HG03342 (cell line): ENCODE measurements around the gene PHYHIPL.

Experiments used
- ATAC-seq: cut with Tn5 transposase; IDR thresholded peaks from one replicate; pipeline ENCODE4 v1.9.1; 2021; ENCODE audit warnings: mild to moderate bottlenecking, moderate library complexity; ENCODE audit not compliant: unreplicated experiment

PHYHIPL gene

DNA sequence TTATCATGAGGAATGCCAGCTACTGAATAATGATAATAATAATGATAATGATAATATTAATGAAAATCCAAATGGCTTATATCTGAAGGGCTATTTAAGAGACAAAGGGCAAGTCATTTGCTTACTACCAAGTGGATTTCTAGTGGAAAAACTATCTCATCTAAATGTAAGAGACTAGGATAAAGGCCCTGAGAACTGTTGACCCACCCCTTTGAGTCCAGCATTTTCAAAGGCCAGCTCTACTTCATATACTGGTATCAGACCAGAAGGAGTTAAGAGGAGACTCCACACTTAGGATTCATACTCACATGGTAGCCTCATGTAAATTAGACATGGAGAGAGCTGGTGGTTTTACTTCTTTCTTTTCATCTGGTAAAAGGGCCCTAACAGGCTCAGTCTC lies 76.0 kb downstream of the PHYHIPL start:
- ATAC-seq: no peak

DNA sequence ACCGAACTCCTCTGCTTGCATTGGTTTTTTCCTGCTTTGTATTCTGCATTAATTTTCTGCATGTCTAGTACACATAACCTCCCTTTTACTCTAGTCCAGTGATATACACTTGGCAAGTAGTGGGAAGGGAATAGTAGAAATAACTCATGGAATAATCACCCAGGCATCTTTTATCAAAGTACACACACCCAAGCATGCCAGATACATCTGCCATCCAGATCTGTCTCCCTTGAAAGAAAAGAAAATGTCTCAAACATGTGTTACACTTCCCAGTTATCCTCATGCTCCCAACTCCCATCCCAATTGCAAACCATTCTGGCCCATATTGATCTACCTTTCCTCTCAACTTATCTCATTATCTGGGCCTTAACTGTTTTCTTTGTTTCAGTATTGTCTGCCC lies 79.0 kb downstream of the PHYHIPL start:
- no peak for ATAC-seq

DNA sequence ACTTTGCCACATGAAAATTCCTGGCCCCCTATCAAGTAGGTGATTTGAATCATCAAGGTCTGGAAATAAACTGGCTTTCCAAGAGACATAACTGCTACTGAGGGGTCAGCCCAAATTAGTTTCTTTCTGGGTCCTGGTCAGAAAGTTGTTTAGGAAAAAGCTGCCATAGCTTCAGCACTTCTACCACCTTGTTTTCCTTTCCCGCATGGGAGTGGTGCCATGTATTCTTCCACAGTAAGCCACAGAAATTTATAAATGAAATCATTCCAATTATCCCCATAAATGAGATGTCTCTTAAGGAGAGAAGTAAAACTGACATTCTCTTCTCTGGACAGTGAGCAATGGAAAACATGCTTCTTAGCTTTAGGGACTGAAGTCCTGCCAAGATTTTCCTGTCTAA lies 80.8 kb downstream of the PHYHIPL start:
- no peak for ATAC-seq

DNA sequence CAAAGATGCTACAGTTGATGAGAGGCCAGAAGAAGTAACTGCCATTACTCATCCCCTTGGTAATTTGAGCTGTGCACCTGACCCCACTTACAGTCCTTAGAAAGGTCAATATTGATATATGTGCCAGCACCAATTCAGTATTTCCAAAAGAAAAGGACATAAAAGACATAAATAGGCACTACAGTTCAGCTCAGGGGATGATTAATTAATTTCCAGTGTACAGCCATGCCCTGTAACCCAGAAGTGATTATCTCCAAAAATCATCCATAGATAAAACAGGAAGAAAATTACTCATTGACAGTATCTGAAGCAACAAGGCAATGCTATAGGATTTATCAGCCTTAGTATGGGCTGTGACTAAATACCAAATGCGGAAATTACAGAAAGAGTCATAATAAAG lies 82.4 kb downstream of the PHYHIPL start:
- ATAC-seq: no peak

DNA sequence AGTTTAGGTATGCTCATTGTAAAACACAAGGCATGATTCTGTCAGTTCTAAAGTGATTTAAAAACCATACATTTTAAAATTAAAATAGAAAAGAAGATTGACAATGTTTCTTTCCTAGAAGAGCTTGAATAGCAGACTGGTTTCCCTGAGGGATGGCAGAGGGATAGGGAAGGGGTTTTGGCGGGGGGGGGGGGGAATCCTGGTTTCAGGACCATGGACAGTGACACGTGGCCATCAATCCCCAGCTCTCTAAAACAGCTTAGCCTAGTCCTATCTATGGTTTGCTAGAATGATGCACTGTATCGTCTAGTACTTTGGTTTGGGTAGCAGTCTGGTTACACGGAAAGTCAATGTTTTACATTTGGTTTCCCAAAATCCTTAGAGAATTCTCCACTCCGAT lies 88.7 kb downstream of the PHYHIPL start:
- no peak for ATAC-seq

DNA sequence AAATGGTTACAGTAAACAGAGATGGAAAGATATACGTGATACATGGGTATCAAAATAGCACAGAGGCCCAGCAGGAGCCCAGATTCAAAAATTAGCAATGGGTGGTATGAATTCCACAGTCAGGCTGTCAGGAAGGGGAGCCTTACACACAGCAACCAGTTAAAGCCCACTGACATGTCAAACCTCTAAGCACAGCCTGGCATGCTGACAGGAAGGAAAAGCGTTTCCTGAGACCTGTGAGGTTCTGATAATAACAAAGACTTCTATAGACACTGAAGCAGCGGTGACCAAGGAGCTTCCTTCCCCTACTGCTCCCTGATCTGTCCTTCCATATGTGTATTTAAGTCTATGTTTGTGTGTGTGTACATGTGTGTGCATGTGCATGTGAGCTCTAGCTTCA lies 89.9 kb downstream of the PHYHIPL start:
- ATAC-seq: no peak

DNA sequence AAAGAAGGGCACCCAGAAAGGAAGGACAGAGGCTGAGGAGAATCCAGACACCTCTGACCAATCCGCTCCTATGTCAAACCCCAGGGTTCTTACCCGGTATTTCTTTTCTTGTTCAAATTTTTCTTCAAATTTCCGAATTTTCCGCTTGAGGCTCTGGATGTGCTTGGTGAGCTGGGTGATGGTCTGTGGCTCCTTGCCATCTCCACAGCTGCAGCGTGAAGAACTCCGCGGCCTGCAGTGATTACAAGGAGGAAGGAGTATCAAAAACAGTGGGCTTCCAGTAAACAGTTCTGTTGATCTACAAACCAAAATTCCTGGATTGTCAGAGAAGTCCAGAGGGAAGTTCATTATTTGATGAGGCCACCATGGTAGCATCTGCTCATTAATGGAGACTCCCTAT lies 92.0 kb downstream of the PHYHIPL start:
- no peak for ATAC-seq

DNA sequence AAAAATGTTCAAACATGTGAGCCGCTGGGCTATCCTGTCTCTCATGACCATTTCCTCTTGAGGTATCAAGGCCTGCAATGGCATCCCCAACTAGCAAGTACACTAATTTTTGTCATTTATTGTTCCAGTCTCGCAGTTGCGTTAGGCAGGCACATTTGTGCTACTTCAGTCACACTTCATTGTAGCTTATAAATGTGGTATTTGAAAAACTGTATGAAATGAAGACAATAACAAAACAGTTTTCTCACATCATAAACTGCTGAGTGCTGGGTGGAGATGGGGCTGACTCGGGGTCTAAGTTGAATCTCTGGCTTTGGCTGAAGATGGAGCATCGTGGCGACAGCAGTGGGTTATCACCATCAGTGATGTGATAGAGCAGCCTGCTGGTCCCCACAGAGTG lies 93.2 kb downstream of the PHYHIPL start:
- no peak for ATAC-seq

DNA sequence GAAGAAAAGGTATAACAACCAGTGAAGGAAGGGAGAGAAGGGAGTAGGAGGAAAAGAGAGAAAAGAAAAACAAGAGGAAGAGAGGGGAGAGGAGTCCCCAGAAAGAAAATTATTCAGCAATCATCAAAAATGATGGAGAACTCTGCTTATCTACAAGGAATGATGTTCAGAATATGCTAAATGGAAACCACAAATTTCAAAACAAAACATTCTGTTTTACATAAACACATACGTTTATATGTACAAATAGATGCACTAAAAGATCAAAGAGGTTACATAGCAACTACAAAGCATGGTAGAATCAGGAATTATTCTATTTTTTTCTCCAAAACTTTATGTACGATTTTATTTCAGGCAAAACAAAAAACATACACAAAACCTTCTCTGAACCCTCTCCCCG lies 94.0 kb downstream of the PHYHIPL start:
- ATAC-seq: no peak

DNA sequence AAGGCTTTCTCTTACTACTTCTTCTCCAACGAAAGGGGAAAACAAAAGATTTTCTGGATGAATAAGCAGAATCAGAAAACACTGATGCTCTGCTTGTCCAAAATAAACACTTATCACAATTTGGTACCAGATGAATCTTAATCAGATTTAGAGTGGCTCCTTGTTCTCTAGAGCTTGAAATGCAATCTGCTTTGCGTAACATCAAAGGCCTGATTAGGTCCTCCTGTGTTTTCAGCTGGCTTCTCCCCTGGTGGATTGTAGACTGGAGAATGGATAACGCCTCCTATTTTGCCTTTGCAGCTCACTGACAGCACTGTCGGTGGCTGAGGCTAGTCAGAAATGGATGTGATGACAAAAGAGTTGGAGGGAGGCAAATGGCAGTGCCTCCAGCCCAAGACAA lies 94.7 kb downstream of the PHYHIPL start:
- no peak for ATAC-seq

DNA sequence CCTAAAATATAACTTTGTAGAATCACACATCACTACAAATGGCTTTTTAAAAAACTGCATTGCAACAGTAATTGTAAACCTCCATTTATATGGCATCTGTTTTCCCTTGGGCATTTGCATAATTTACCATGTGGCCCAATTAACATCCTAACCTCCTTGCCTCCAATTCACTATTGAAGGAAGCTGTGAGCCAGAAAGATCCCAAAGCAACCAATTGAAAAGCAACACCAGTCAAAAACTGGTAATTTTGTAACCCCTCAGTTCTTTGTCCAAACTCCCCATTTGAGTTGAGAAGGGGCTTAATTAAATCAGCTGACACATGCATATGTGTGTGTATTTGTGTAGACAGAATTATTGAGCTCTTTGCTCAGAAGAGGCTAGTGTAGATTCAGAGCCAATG lies 95.6 kb downstream of the PHYHIPL start:
- ATAC-seq: no peak

DNA sequence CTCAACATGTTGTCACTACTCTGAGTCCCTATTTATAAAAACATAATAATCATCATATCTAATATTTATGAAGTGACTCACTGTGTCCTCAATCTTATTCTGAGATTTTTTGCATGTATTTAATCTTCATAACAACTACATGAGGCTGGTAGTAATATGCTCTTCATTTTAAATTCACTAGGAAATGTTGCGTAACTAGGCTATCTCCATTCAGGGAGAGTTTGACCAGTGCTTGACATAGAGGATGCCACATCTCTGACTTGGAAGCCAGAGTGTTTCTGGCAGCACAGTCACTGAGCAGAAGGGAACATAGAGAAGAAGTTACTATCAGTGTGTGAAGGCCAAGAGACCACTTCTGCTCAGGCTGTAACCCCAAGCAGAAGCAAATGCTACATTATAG lies 97.0 kb downstream of the PHYHIPL start:
- no peak for ATAC-seq

DNA sequence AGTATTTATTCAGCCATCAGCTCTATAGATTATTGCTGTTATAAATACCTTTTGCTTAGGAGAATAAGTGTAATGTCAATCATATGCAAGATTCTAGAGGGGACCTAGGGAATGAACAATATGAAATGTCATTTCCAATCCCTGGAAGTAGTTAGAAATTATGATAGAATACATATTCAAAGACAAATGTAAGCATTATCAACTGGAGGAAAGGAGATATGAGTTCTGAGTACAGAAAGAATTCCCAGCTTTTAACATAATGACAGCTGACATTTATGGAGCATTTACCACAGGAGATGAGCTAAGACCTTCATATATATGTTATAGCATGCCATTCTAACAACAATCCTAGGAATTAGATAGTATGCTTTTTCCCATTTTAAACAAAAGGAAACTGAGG lies 99.7 kb downstream of the PHYHIPL start:
- ATAC-seq: no peak

DNA sequence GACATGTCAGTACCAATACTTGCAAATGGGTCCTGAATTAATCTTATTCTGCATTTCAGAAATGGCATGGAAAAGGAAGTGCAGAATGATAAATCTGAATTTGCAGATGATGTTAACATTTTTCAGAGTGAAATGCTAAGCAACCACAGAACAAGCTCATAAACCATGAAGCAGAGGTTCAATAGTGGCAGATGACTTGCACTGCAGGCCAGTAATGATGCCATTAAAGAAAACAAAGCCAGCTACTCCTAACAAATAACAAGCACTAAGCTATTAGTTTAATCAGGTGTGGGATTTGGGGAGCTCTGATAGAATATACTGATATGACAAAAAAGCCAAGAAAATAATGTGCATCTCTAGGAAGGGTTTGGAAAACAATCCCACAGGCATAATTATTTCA lies 100.5 kb downstream of the PHYHIPL start:
- no peak for ATAC-seq

DNA sequence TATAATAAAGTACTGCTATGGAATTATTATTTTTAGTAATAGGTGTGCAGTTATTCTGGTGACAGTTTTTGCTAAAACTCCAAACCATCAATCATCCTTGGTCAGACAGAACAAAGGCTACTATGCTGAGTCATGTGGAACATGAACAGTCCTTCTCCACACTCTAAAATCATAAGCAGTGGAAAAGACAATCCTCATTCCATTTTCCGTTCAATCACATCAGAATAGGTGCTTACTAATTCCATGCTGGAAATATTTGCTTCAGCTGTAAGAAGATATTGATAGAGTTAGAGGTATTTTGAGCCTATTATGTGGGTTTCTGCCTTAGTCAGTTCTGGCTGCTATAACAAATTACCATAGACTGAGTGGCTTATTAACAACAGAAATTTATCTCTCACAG lies 103.0 kb downstream of the PHYHIPL start:
- no peak for ATAC-seq

DNA sequence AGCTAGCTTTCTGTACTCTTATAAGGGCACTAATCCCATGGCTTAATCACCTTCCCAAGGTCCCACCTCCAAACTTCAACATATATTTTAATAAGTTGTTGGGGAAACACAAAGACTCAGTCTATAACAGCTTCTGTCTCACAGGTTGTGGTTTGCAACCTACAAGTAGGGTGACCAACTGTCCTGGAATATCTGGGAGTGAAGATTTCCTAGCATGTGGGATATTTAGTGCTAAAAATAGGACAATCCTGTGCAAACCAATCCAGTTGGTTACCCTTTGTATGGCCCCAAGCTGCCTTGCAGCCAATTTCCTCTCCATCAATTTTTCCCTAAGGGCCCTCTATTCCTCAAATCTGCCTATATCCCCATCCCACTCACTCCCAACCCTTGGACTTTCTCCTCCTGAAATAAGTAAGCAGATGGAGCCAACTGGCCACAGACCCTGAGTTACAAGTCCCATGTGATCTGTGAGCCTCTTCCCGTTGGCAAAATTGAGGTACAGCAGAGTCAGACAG lies 103.6 kb downstream of the PHYHIPL start:
- ATAC-seq: no peak

DNA sequence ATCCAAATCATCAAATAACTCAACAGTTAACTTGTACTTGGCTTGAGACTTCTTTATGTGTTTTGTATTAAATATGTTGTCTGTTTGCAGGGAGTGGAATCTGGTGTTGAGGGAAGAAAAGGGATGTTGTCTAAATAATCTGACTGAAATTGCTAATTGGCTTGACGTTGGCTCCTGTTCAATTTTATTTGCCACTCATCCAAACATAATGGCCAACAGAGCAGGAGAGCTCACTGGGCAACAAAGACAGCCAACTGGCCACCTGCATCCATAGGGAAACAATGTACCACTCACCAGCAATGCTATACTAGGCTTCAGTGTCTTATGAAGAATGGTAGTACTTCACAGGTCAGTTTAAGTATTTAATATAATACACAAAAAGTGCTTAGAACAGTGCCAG lies 105.4 kb downstream of the PHYHIPL start:
- no peak for ATAC-seq

DNA sequence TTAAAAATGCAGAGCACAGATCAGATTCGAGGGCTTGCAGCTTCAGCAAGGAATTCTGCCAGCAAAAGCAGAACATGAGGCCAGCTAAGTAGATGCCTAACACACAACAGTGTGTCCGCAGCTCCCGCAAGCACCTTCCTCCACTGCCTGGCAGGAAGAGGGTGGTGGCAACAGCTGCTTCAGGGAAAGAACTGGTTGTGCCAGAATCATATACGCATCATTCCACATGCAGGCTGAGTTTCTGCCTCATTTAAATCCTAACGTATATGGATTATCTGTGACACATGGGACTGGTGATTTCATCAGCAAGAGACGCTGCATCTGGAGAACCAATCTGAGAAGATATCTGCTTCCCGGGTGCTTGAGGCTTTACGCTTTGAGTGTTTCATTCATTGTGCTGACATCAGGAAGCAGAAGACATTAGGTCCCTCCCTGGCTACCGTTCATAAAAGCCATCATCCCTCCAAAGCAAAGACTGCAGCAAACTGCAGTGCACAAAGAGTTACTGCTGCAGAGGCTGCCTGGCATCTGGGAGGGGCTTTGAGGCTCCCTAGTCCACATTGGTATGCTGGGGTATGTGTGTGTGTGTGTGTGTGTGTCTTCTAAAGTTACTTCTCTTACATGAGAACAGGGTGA lies 107.1 kb downstream of the PHYHIPL start:
- ATAC-seq: no peak

DNA sequence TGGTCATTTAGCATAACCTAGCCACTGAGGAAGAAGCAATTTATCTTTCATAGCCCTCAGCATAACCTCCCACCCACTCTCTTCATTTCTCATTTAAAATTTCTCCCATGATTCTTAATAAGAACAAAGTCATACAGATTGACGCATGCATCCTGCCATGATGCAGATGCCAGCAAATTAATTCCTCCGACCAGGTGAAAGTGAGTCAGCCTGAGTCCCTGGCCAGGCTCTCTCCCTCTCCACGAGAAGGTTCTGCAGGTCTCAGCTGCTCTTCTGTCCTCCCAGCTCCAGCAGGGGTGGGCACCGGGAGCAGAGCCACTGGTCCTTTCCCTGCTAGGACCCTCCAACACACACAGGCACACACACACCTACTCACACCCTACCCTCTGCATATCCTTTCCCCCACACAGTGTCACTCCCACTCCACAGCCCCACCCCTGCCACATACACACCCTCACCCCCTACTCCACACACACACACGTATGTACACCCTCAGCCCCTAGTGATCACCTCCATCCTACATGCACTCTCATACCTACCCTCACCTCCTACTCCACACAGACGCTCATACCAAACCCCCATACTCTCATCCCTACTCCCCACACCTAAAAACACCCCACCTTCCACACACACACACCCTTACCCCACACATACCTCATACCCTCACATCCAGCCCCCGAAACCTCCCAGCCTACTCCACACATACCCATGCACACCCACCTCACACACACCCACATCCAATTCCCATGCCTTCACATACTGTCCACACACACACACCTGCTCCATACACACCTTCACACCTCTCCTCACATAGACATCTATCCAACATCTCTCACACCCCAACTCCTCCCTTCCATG lies 107.9 kb downstream of the PHYHIPL start:
- ATAC-seq: no peak

DNA sequence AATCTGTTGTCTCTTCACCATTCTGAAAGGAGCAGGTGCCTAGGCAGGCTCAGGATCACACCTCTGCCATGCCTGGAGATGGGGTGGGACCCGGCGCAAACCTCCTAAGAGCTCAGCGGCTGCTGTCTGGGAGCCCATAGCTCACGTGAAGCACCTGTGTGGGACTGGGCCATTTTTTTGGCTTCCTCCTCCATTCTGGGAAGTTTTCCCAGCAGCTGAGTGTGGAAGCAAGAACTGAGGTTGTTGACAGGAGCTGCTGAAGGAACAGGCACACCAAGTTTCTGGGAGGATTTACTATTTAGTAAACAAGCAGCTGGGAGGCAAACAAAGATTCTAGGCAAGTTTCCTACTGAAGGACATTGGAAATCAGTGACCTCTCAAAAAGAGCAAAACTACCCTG lies 108.6 kb downstream of the PHYHIPL start:
- no peak for ATAC-seq

DNA sequence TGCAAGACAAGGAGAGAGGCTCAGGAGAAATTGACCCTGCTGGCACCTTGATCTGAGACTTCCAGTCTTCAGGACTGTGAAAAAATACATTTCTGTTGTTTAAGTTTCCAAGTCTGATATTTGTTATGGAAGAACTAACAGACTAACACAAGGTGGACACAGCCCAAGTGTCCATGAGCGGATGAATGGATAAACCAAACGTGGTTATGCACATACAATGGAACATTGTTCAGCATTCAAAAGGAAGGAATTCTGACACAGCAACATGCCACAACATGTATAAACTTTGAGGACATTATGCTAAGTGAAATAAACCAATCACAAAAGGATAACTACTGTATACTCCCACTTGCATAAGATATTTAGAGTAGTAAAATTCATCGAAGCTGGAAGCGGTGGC lies 109.4 kb downstream of the PHYHIPL start:
- no peak for ATAC-seq

DNA sequence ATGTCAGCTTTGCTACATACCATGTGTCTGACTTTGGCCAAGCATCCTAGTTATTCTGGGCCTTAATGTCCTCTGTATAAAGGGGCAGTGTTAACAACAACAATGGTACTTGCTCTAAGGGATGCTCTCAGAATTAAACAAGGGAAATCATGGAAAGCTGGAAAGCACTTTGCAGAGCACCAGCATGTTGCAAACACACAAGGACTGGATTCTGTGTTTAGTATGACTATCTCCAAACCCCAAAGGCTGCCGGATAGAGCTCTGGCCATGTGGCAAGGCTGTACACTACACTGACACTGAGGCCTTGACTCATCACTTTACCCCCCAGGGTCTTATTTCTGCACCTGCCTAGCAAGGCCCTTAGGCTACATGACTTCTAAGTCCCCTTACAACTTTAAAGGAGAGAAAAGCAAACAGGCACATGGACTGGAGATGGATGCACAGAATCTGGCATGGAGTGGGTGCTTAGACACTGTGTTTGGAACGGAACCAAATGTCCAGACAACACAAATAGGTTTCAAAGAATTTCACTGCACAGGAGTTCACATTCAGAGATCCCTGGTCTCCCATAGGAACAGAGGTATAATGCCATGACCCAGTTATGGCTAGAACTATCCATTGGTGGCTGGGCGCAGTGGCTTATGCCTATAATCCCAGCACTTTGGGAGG lies 111.3 kb downstream of the PHYHIPL start:
- ATAC-seq: no peak
